ENCODE measurements around the gene MTSS2. TPM values are rescaled to one million over a fixed set of nuclear protein-coding genes. Genes with fewer than 3 reads are reported as not detected.

The MTSS2 gene
- 37.8 and 55.6 TPM in 2 replicates for total RNA-seq

GRCh38 chr16:70685938-70686375, at the start of gene MTSS2:
Gene MTSS2, minus strand, starts transcription at chr16:70686053. Its CDS starts 262 bp downstream, at chr16:70685791.

DNA sequence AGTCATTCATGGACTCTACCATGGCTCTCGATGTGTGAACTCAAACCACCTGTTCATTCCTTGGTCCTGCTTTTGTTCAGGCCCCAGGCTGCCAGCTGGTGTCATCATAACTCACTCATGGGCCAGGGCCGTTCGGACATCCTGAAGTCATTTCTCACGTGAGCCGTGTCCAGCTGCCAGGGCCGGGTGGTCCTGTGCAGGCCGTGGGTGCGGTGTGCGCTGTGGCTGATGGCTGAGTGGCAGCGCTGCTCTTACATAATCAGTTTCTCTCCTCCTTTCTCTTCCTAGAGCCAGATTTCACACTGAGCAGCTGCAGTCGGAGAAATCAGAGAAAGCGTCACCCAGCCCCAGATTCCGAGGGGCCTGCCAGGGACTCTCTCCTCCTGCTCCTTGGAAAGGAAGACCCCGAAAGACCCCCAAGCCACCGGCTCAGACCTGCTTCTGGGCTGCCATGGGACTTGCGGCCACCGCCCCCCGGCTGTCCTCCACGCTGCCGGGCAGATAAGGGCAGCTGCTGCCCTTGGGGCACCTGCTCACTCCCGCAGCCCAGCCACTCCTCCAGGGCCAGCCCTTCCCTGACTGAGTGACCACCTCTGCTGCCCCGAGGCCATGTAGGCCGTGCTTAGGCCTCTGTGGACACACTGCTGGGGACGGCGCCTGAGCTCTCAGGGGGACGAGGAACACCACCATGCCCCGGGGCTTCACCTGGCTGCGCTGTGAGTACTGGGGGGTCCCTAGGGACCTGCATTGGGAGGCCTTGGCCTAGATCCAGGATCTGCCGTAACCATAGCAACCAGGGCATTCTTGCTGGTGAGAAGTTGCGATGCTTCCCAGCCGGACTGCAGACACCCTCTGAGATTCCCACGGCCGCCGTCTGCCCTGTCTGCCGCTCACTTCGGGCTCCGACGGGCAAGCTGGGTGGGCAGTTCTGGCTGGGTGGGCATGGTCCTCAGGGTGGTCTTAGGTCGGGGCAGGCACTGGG, 39.3 kb downstream of the MTSS2 start, which contains the start of gene IL34:
TSS of gene IL34 (plus strand) at position 300 of the 982 bp plus-strand sequence. CDS start at position 689, 389 bp downstream.

Other genes starting within 250 kb of the MTSS2 start
- 17.7 and 25.5 TPM in 2 replicates for gene ST3GAL2, start 247.0 kb downstream of the MTSS2 start, total RNA-seq
- 13.1 and 15.4 TPM in 2 replicates for gene FCSK, start 231.5 kb downstream of the MTSS2 start, total RNA-seq
- gene COG4, start 162.5 kb downstream of the MTSS2 start, total RNA-seq: 105 and 142 TPM in 2 replicates
- gene SF3B3, start 162.2 kb downstream of the MTSS2 start, total RNA-seq: 121 and 128 TPM in 2 replicates
- gene IL34, start 39.5 kb downstream of the MTSS2 start, total RNA-seq: 4.5 and 12.4 TPM in 2 replicates
- gene VAC14, start 115.1 kb upstream of the MTSS2 start, total RNA-seq: 34.2 and 66.3 TPM in 2 replicates